BJ (cell line): ENCODE results near the gene SLC22A6. TPM values are rescaled to one million over a fixed set of nuclear protein-coding genes. Genes with fewer than 3 reads are reported as not detected.

Experiments
- CTCF ChIA-PET: fragments of 350-600 bp; formaldehyde crosslinking; extraction: SDS; loops from one replicate; lab custom pipeline; 2021; ENCODE audit warnings: antibody characterized with exemption, inconsistent platforms; lab: Yijun Ruan, JAX
- POLR2A ChIA-PET: fragments of 300-600 bp; sonication (Branson Sonifier 250); formaldehyde crosslinking; extraction: SDS; loops from one replicate; lab custom pipeline; 2021; ENCODE audit warnings: antibody characterized with exemption; lab: Charles Lee
- DNase-seq: peaks from one replicate; pipeline ENCODE4 v3.0.0-alpha.2; 2011; ENCODE audit warnings: low read depth
- H3K27me3 ChIP-seq: 2 replicates; pipeline ENCODE4 v1.6.0; 2011; ENCODE audit warnings: low read length; ENCODE audit not compliant: control insufficient read depth, insufficient read depth
- H3K36me3 ChIP-seq: 2 replicates; pipeline ENCODE4 v1.5.1; 2011; ENCODE audit warnings: low read length; ENCODE audit not compliant: control insufficient read depth, insufficient read depth
- H3K4me3 ChIP-seq: 2 replicates; pipeline ENCODE4 v1.5.1; 2011; ENCODE audit warnings: low read depth, mild to moderate bottlenecking, control low read depth, low read length
- CTCF ChIP-seq: IDR thresholded peaks from 2 replicates; pipeline ENCODE4 v1.5.1; 2011; ENCODE audit warnings: low read depth, mild to moderate bottlenecking, control low read depth, inconsistent platforms, low read length, moderate library complexity; ENCODE audit not compliant: insufficient read depth
- polyA plus RNA-seq: library from polyadenylated mRNA; depleted of rRNA; stranded (reverse); fragments of >200 nt; gene quantifications from 2 replicates; pipeline ENCODE4 v1.2.3, GENCODE V29; 2011

Gene SLC22A6
- polyA plus RNA-seq, 1 experiment = not detected

GRCh38 chr11:62980133-62980760, 4.5 kb downstream of the SLC22A6 start:
- DNase-seq = no peak
- no peaks in the 10 kb centered on the region for H3K27me3 ChIP-seq
- TF ChIP-seq CTCF = no peak
- ChIA-PET POLR2A (no interaction called here), CTCF (no interaction called here)
- no peaks in the 10 kb centered on the region for H3K36me3 ChIP-seq
- H3K4me3 ChIP-seq = no peak overlapping the region

GRCh38 chr11:62976109-62976508, 8.7 kb downstream of the SLC22A6 start:
- Histone ChIP-seq H3K36me3 (no peaks in the 10 kb centered on the region), H3K4me3 (no peak overlapping the region), H3K27me3 (no peaks in the 10 kb centered on the region)
- POLR2A ChIA-PET = no interaction called here
- TF ChIP-seq CTCF = no peak
- CTCF ChIA-PET = interaction anchor here (0.9 to 2.2 kb wide), 4 partner anchors 20 to 70 kb away, joined by 3 to 10 read pairs (median 3); no protein-coding TSS in a partner anchor
- no peak for DNase-seq

GRCh38 chr11:62974848-62975522, 9.8 kb downstream of the SLC22A6 start:
- Histone ChIP-seq H3K4me3 (no peak overlapping the region), H3K36me3 (no peaks in the 10 kb centered on the region), H3K27me3 (no peaks in the 10 kb centered on the region)
- CTCF ChIA-PET = interaction anchor here (0.9 to 2.2 kb wide), 6 partner anchors 12 to 69 kb away, joined by 3 to 10 read pairs (median 3); no protein-coding TSS in a partner anchor
- DNase-seq = no peak
- POLR2A ChIA-PET = no interaction called here
- TF ChIP-seq CTCF = 0 out of 2 replicates have a peak, but pooled peaks have one; percentile 21

- ChIA-PET CTCF (no interaction called here), POLR2A (no interaction called here)
- H3K36me3 ChIP-seq = no peaks in the 10 kb centered on the region
- no peaks in the 10 kb centered on the region for H3K27me3 ChIP-seq
- no peak overlapping the region for H3K4me3 ChIP-seq
- no peak for DNase-seq
- TF ChIP-seq CTCF = no peak
Observed at GRCh38 chr11:62965574-62965973, 19.2 kb downstream of the SLC22A6 start.

- POLR2A ChIA-PET = no interaction called here
Observed at GRCh38 chr11:62962391-62962790, 22.4 kb downstream of the SLC22A6 start.

More at GRCh38 chr11:62962391-62962790, 22.4 kb downstream of the SLC22A6 start:
- H3K36me3 ChIP-seq = no peaks in the 10 kb centered on the region
- no peak for DNase-seq
- CTCF ChIA-PET = interaction anchor here (0.6 to 1.1 kb wide), 2 partner anchors 60 to 61 kb away, joined by 3 read pairs; no protein-coding TSS in a partner anchor
- no peak overlapping the region for H3K4me3 ChIP-seq
- no peaks in the 10 kb centered on the region for H3K27me3 ChIP-seq
- TF ChIP-seq CTCF = no peak
